ENCODE results near the gene HOXC4.

HOXC4 gene

GRCh38 chr12:54053751-54054741 is at the start of gene HOXC4:
Gene HOXC4, plus strand, starts transcription at chr12:54053835. Its CDS starts 88 bp downstream, at chr12:54053923.
- no peak within 1 kb of the TSS for H3K27ac ChIP-seq (ENCODE audit: low read depth, low read length)
- H3K9me3 ChIP-seq (ENCODE audit: control insufficient read depth, insufficient read depth, low read length) = no peaks in the 10 kb centered on the region
- peaks cover 53% of the 10 kb centered on the region for H3K4me1 ChIP-seq (ENCODE audit: control insufficient read depth, insufficient read depth, low read length)
- H3K36me3 ChIP-seq (ENCODE audit: control insufficient read depth, insufficient read depth, low read length) = no peaks in the 10 kb centered on the region
- peaks cover 100% of the 10 kb centered on the region for H3K27me3 ChIP-seq (ENCODE audit: control insufficient read depth, insufficient read depth, low read length)
- H3K4me3 ChIP-seq (ENCODE audit: low read depth, low read length) = peak within 1 kb of the TSS; percentile 40; the same call in 1 of the 2 replicates
- no peak within 1 kb of the TSS for H3K9ac ChIP-seq (ENCODE audit: low read depth, low read length)

GRCh38 chr12:54004063-54004840 is 49.4 kb upstream of the HOXC4 start:
- Histone ChIP-seq H3K9ac (ENCODE audit: low read depth, low read length) (no peak overlapping the region), H3K4me1 (ENCODE audit: control insufficient read depth, insufficient read depth, low read length) (peaks cover 7% of the 10 kb centered on the region; the same call in 1 of the 2 replicates), H3K9me3 (ENCODE audit: control insufficient read depth, insufficient read depth, low read length) (no peaks in the 10 kb centered on the region), H3K27me3 (ENCODE audit: control insufficient read depth, insufficient read depth, low read length) (peaks cover 100% of the 10 kb centered on the region), H3K36me3 (ENCODE audit: control insufficient read depth, insufficient read depth, low read length) (no peaks in the 10 kb centered on the region), H3K27ac (ENCODE audit: low read depth, low read length) (no peak overlapping the region), H3K4me3 (ENCODE audit: low read depth, low read length) (no peak overlapping the region)

DNA sequence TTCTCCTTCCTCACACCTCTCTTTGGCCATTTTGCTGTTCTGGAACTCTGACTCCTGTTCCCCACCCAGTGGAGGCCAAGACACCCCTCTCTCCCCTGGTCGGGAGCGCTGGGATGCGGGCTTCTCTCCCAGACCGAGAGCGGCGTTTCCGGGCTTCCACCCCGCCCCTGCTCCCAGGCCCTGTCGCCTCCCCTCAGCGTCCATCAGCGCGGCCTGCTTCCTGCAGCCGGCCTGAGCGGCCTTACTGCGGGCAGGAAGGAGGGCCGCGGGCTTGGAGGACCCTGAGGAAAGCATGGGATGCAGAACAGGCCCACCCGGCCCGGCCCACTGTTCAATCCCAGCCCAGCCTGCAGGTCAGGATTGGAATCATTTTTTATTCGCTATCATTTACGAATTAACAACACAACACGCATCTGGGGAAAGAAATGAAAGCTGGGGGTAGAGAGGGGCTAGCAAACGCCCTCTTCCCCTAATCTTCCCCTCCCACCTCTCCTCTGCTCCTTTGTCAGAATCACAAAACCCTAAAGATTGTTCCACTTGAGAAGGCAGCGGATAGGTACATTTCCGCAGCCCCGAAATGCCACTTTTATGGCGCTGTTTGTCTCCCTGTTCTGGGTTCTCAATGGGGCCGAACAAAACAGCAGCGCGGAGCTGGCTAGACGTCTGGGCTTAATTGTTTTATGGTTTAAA is 48.6 kb upstream of the HOXC4 start:
- Histone ChIP-seq H3K9me3 (ENCODE audit: control insufficient read depth, insufficient read depth, low read length) (no peaks in the 10 kb centered on the region), H3K27ac (ENCODE audit: low read depth, low read length) (no peak overlapping the region), H3K36me3 (ENCODE audit: control insufficient read depth, insufficient read depth, low read length) (no peaks in the 10 kb centered on the region), H3K4me3 (ENCODE audit: low read depth, low read length) (no peak overlapping the region), H3K4me1 (ENCODE audit: control insufficient read depth, insufficient read depth, low read length) (0 out of 2 replicates have a peak, but pooled peaks cover 3% of the 10 kb centered on the region), H3K9ac (ENCODE audit: low read depth, low read length) (no peak overlapping the region), H3K27me3 (ENCODE audit: control insufficient read depth, insufficient read depth, low read length) (peaks cover 100% of the 10 kb centered on the region)

- H3K4me1 ChIP-seq (ENCODE audit: control insufficient read depth, insufficient read depth, low read length) = 0 out of 2 replicates have a peak, but pooled peaks cover 2% of the 10 kb centered on the region
- no peak overlapping the region for H3K9ac ChIP-seq (ENCODE audit: low read depth, low read length)
- peaks cover 100% of the 10 kb centered on the region for H3K27me3 ChIP-seq (ENCODE audit: control insufficient read depth, insufficient read depth, low read length)
- no peaks in the 10 kb centered on the region for H3K9me3 ChIP-seq (ENCODE audit: control insufficient read depth, insufficient read depth, low read length)
- no peak overlapping the region for H3K27ac ChIP-seq (ENCODE audit: low read depth, low read length)
- no peaks in the 10 kb centered on the region for H3K36me3 ChIP-seq (ENCODE audit: control insufficient read depth, insufficient read depth, low read length)
- H3K4me3 ChIP-seq (ENCODE audit: low read depth, low read length) = no peak overlapping the region
Measured at GRCh38 chr12:54005531-54005852, 48.1 kb upstream of the HOXC4 start.

DNA sequence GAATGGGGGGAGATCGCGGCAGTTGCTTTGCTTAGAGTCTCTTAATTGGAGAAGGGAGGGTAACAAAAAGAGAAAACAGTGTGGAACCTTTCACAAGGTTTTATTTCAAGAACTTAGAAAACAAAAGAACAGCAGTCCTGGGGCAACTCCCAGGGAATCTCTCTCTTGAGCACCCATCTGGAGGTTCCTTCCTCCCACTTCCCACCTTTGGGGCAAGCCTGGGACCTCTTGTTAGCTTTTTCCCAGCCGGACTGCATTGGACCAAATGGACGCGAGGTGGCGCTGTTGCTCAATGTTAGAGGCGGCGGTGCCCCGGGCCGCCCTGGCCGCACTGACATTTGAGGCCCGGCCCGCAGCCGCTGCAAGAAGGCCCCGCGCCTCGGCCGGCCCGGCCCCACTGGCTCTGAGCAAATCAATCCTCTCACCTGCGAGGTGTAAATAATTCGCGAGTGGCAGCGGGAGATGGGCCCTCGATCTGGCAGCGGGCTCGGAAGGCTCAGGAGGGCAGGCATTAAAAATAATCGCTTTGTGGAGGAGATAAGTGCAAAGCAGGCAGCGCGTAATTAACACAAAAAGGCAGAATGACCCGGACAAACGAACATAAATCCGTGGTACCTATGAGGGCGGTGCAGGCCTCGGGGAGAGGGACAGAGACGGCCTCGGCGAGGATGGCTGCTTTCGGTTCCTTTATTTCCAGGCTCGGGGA is 47.6 kb upstream of the HOXC4 start:
- Histone ChIP-seq H3K27ac (ENCODE audit: low read depth, low read length) (no peak overlapping the region), H3K27me3 (ENCODE audit: control insufficient read depth, insufficient read depth, low read length) (peaks cover 100% of the 10 kb centered on the region), H3K9me3 (ENCODE audit: control insufficient read depth, insufficient read depth, low read length) (no peaks in the 10 kb centered on the region), H3K4me3 (ENCODE audit: low read depth, low read length) (no peak overlapping the region), H3K36me3 (ENCODE audit: control insufficient read depth, insufficient read depth, low read length) (no peaks in the 10 kb centered on the region), H3K9ac (ENCODE audit: low read depth, low read length) (no peak overlapping the region), H3K4me1 (ENCODE audit: control insufficient read depth, insufficient read depth, low read length) (peaks cover 5% of the 10 kb centered on the region; the same call in 1 of the 2 replicates)

DNA sequence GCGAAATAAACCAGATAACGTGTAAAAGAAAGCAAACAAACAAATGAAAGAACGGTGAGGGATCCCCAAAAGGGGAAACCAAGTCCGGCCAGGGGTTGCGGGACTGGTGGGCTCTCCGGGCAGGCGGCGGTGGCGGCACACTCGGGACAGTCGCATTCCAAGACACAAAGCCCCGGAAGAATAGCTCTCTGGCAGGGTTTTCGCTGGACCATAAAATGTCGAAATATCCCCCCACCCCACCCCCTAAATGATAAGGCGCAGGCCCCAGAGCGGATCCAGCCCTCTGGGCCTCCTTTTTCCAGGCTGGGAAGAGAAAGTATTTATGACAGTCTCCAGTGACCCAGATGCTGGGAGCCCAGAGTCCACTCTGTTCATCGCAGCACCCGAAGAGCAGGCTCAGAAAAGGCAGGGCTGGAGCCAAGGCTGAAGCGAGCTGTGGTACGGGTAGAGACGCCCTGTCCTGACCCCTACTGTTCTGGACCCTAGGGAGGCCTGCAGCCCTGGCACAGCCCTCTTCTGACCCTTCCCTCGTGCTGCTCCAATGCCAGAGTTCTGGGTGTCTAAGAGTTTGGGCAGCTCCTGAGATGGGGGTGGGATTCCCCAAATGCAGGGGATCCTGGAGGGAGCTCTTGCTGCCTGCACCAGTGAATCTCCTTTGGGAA is 46.9 kb upstream of the HOXC4 start:
- H3K27me3 ChIP-seq (ENCODE audit: control insufficient read depth, insufficient read depth, low read length) = peaks cover 100% of the 10 kb centered on the region
- no peak overlapping the region for H3K27ac ChIP-seq (ENCODE audit: low read depth, low read length)
- no peaks in the 10 kb centered on the region for H3K36me3 ChIP-seq (ENCODE audit: control insufficient read depth, insufficient read depth, low read length)
- H3K4me1 ChIP-seq (ENCODE audit: control insufficient read depth, insufficient read depth, low read length) = peaks cover 12% of the 10 kb centered on the region
- H3K4me3 ChIP-seq (ENCODE audit: low read depth, low read length) = no peak overlapping the region
- no peak overlapping the region for H3K9ac ChIP-seq (ENCODE audit: low read depth, low read length)
- H3K9me3 ChIP-seq (ENCODE audit: control insufficient read depth, insufficient read depth, low read length) = no peaks in the 10 kb centered on the region

- H3K9me3 ChIP-seq (ENCODE audit: control insufficient read depth, insufficient read depth, low read length) = no peaks in the 10 kb centered on the region
- no peak overlapping the region for H3K4me3 ChIP-seq (ENCODE audit: low read depth, low read length)
- H3K4me1 ChIP-seq (ENCODE audit: control insufficient read depth, insufficient read depth, low read length) = peaks cover 12% of the 10 kb centered on the region
- H3K9ac ChIP-seq (ENCODE audit: low read depth, low read length) = no peak overlapping the region
- H3K36me3 ChIP-seq (ENCODE audit: control insufficient read depth, insufficient read depth, low read length) = no peaks in the 10 kb centered on the region
- H3K27ac ChIP-seq (ENCODE audit: low read depth, low read length) = no peak overlapping the region
- H3K27me3 ChIP-seq (ENCODE audit: control insufficient read depth, insufficient read depth, low read length) = peaks cover 100% of the 10 kb centered on the region
Measured at GRCh38 chr12:54007538-54008259, 45.9 kb upstream of the HOXC4 start.

DNA sequence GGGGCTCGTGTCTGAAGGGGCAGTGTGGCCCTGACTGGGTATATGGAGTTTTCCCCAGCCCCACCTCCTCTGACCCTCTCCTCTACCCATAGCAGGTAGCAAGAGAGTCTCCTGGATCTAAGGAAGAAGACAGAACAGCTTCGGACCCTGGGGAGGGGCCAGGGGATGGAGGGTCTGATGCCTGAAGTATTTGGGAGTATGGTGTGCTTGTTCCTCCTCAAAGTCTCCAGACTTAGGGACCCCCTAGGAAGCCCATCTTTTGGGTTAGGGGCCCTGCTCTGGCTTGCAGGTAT is 45.4 kb upstream of the HOXC4 start:
- H3K9me3 ChIP-seq (ENCODE audit: control insufficient read depth, insufficient read depth, low read length) = no peaks in the 10 kb centered on the region
- H3K27me3 ChIP-seq (ENCODE audit: control insufficient read depth, insufficient read depth, low read length) = peaks cover 100% of the 10 kb centered on the region
- no peak overlapping the region for H3K4me3 ChIP-seq (ENCODE audit: low read depth, low read length)
- no peak overlapping the region for H3K9ac ChIP-seq (ENCODE audit: low read depth, low read length)
- peaks cover 12% of the 10 kb centered on the region for H3K4me1 ChIP-seq (ENCODE audit: control insufficient read depth, insufficient read depth, low read length)
- no peak overlapping the region for H3K27ac ChIP-seq (ENCODE audit: low read depth, low read length)
- H3K36me3 ChIP-seq (ENCODE audit: control insufficient read depth, insufficient read depth, low read length) = no peaks in the 10 kb centered on the region

DNA sequence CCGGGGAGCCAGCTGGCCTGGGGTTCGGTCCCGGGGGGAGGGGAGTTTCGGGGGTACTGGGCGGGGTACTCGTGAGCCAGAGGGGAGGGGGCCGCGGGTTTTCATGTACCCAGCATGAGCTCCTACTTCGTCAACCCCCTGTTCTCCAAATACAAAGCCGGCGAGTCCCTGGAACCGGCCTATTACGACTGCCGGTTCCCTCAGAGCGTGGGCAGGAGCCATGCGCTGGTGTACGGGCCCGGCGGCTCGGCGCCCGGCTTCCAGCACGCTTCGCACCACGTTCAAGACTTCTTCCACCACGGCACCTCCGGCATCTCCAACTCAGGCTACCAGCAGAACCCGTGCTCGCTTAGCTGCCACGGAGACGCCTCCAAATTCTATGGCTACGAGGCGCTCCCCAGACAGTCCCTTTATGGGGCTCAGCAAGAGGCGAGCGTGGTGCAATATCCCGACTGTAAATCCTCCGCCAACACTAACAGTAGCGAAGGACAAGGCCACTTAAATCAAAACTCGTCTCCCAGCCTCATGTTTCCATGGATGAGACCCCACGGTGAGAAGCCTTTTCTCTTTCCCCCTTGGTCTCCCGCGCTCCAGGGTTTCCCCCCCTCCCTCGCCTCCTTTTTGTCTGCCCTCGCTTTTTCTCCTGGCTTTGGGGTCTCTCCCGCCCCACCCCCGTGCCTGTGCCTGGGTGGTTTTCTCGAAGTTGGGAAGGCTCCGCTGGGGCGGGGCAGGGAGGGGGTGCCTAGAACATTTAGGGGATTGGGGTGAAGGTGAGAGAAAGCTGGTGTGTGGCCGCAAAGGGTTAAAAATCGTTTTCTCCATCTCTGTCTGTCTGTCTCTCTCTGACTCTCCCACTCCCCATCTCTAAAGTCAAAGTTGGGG is 44.2 kb upstream of the HOXC4 start:
- Histone ChIP-seq H3K27me3 (ENCODE audit: control insufficient read depth, insufficient read depth, low read length) (peaks cover 100% of the 10 kb centered on the region), H3K36me3 (ENCODE audit: control insufficient read depth, insufficient read depth, low read length) (no peaks in the 10 kb centered on the region), H3K27ac (ENCODE audit: low read depth, low read length) (no peak overlapping the region), H3K4me3 (ENCODE audit: low read depth, low read length) (no peak overlapping the region), H3K9ac (ENCODE audit: low read depth, low read length) (no peak overlapping the region), H3K9me3 (ENCODE audit: control insufficient read depth, insufficient read depth, low read length) (no peaks in the 10 kb centered on the region), H3K4me1 (ENCODE audit: control insufficient read depth, insufficient read depth, low read length) (peaks cover 17% of the 10 kb centered on the region)
